DOHH2 (cell line): ENCODE results near the gene TICRR.

Source experiments
- EZH2phosphoT487 ChIP-seq: fragments of 200-600 bp; sonication (generic); IDR thresholded peaks from 2 replicates; pipeline ENCODE4 v1.6.1; 2017; ENCODE audit warnings: borderline replicate concordance, mild to moderate bottlenecking, antibody characterized with exemption, low read length, moderate library complexity, mixed read lengths
- TF ChIP-seq, protein P1 (sequence below): fragments of 200-600 bp; sonication (generic); IDR thresholded peaks from one replicate; pipeline ENCODE4 v1.5.1; 2014; ENCODE audit warnings: antibody characterized with exemption, mild to moderate bottlenecking, low read depth, low read length; ENCODE audit not compliant: poor library complexity, severe bottlenecking

GRCh38 chr15:89556413-89557262 lies 18.6 kb upstream of the TICRR start:
- TF ChIP-seq, protein P1, sequence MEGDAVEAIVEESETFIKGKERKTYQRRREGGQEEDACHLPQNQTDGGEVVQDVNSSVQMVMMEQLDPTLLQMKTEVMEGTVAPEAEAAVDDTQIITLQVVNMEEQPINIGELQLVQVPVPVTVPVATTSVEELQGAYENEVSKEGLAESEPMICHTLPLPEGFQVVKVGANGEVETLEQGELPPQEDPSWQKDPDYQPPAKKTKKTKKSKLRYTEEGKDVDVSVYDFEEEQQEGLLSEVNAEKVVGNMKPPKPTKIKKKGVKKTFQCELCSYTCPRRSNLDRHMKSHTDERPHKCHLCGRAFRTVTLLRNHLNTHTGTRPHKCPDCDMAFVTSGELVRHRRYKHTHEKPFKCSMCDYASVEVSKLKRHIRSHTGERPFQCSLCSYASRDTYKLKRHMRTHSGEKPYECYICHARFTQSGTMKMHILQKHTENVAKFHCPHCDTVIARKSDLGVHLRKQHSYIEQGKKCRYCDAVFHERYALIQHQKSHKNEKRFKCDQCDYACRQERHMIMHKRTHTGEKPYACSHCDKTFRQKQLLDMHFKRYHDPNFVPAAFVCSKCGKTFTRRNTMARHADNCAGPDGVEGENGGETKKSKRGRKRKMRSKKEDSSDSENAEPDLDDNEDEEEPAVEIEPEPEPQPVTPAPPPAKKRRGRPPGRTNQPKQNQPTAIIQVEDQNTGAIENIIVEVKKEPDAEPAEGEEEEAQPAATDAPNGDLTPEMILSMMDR, result peak; percentile 83
- no peak for TF ChIP-seq EZH2phosphoT487
